K562 (cell line): ENCODE results near the gene ZBTB22. TPM values are rescaled to one million over a fixed set of nuclear protein-coding genes. Genes with fewer than 3 reads are reported as not detected.

Experiments
- AFF1 ChIP-seq, 2 experiments: fragments of 450-650 bp; IDR thresholded peaks; 2 replicates each; pipeline ENCODE4 v1.6.1; 2018; ENCODE audit warnings: mild to moderate bottlenecking in 2 of 2, low read depth in 1 of 2; ENCODE audit not compliant: partially characterized antibody in 2 of 2
- CHD2 ChIP-seq: IDR thresholded peaks from 2 replicates; pipeline ENCODE4 v1.6.1; 2011; ENCODE audit warnings: low read depth, low read length
- GABPB1 ChIP-seq: sonication (generic); formaldehyde crosslinking; IDR thresholded peaks from 2 replicates; pipeline ENCODE4 v1.8.0; 2022; ENCODE audit warnings: mild to moderate bottlenecking, missing genetic modification reagents
- KAT8 ChIP-seq: fragments of 450-650 bp; IDR thresholded peaks from 2 replicates; pipeline ENCODE4 v1.6.1; 2016; ENCODE audit warnings: low read depth, mild to moderate bottlenecking
- MBD2 ChIP-seq: sonication (generic); IDR thresholded peaks from 2 replicates; pipeline ENCODE4 v1.6.1; 2016; ENCODE audit warnings: low read depth, borderline replicate concordance
- NCOR1 ChIP-seq: fragments of 450-650 bp; IDR thresholded peaks from 2 replicates; pipeline ENCODE4 v1.6.1; 2016; ENCODE audit warnings: mild to moderate bottlenecking, moderate library complexity
- PKNOX1 ChIP-seq: fragments of 450-650 bp; IDR thresholded peaks from 2 replicates; pipeline ENCODE4 v1.6.1; 2016
- PTBP1 ChIP-seq: fragments of 200-400 bp; formaldehyde crosslinking; IDR thresholded peaks from 2 replicates; pipeline ENCODE4 v1.6.1; 2017; ENCODE audit warnings: low read depth, low read length
- RBM14 ChIP-seq: fragments of 200-400 bp; formaldehyde crosslinking; IDR thresholded peaks from 2 replicates; pipeline ENCODE4 v1.6.1; 2018; ENCODE audit warnings: low read depth, mild to moderate bottlenecking, low read length, moderate library complexity, borderline replicate concordance; ENCODE audit not compliant: insufficient read depth
- SRF ChIP-seq, 2 experiments: fragments of 250-450, 450-650 bp in 1 of 2; sonication (Bioruptor Pico) in 1 of 2; sonication (generic) in 1 of 2; formaldehyde crosslinking; IDR thresholded peaks; 2 replicates each; pipeline versions ENCODE4 v1.5.0 to v1.5.1; 2020 to 2022; ENCODE audit warnings: mild to moderate bottlenecking in 1 of 2, missing genetic modification reagents in 1 of 2
- TARDBP ChIP-seq: fragments of 450-650 bp; IDR thresholded peaks from 2 replicates; pipeline ENCODE4 v1.6.1; 2016
- TCF3 ChIP-seq: sonication (generic); formaldehyde crosslinking; IDR thresholded peaks from 2 replicates; pipeline ENCODE4 v1.4.0; 2020; ENCODE audit warnings: mild to moderate bottlenecking, missing genetic modification reagents
- THAP7 ChIP-seq: fragments of 250-450 bp; sonication (Bioruptor Pico); IDR thresholded peaks from 2 replicates; pipeline ENCODE4 v1.5.0; 2021
- TOE1 ChIP-seq, 2 experiments: fragments of 450-650 bp in 1 of 2; sonication (generic) in 1 of 2; formaldehyde crosslinking in 1 of 2; IDR thresholded peaks; 2 replicates each; pipeline versions ENCODE4 v1.7.1 to v1.8.0; 2016 to 2022; ENCODE audit warnings: borderline replicate concordance in 2 of 2, mild to moderate bottlenecking in 2 of 2, antibody characterized with exemption in 1 of 2, inconsistent platforms in 1 of 2, low read depth in 1 of 2, missing genetic modification reagents in 1 of 2, moderate library complexity in 1 of 2
- ZNF263 ChIP-seq: sonication (generic); formaldehyde crosslinking; IDR thresholded peaks from 2 replicates; pipeline ENCODE4 v1.8.0; 2022; ENCODE audit warnings: mild to moderate bottlenecking, missing genetic modification reagents, borderline replicate concordance
- ZNF347 ChIP-seq: fragments of 450-650 bp; formaldehyde crosslinking; IDR thresholded peaks from 2 replicates; pipeline ENCODE4 v1.4.0; 2020; ENCODE audit warnings: low read depth, mild to moderate bottlenecking, moderate library complexity
- ZNF512 ChIP-seq: IDR thresholded peaks from 2 replicates; pipeline ENCODE4 v1.6.1; 2016; ENCODE audit warnings: missing genetic modification characterization, missing compliant biosample characterization
- ZNF668 ChIP-seq: fragments of 250-450 bp; sonication (Bioruptor Pico); IDR thresholded peaks from 2 replicates; pipeline ENCODE4 v1.8.0; 2022; ENCODE audit warnings: mild to moderate bottlenecking, inconsistent platforms
- ZSCAN29 ChIP-seq: fragments of 450-650 bp; IDR thresholded peaks from 2 replicates; pipeline ENCODE4 v1.6.1; 2017
- polyA plus RNA-seq, 8 experiments: library from polyadenylated mRNA; depleted of rRNA in 4 of 8; stranded (reverse) in 5 of 8; unstranded in 3 of 8; fragments of >200 nt; fragmentation: Nextera tagmentation in 2 of 8; fragmentation: Illumina TruSeq in 1 of 8; extraction: Ambion mirVana in 2 of 8; extraction: Trizol in 1 of 8; gene quantifications; 2 replicates each; pipeline versions ENCODE4 v1.2.1 to v1.2.3, GENCODE V29; 2011 to 2014; ENCODE audit warnings: inconsistent platforms in 1 of 8, missing spikeins in 1 of 8
- total RNA-seq, 7 experiments: library from RNA; depleted of rRNA in 6 of 7; stranded (reverse); fragments of >200 nt in 6 of 7; fragmentation: Illumina TruSeq in 2 of 7; extraction: Trizol in 2 of 7; gene quantifications; 2 replicates each; pipeline versions ENCODE4 v1.2.1 to v1.2.3, GENCODE V29; 2011 to 2021; ENCODE audit warnings: low replicate concordance in 1 of 7

Gene ZBTB22
- total and polyA plus RNA-seq, 9 of the 15 experiments (the other 6 are each of a cell fraction or from before 2014, with no cell fraction given), result 0.21 to 11.9 (median 7.1) TPM

- 0 out of 2 replicates have a peak, but pooled peaks have one; percentile 38 for TF ChIP-seq RBM14
- no peak for TF ChIP-seq KAT8
- peak; percentile 91 for TF ChIP-seq GABPB1 (CRISPR knock-in tag)
- peak; percentile 61 to 65; a peak in 3 of 4 replicates for TF ChIP-seq SRF (CRISPR knock-in tag; IDR thresholded peaks at IDR 0.05)
- TF ChIP-seq CHD2, result peak; percentile 46
- peak; percentile 85 for TF ChIP-seq PKNOX1
- peak; percentile 65 for TF ChIP-seq ZSCAN29
- TF ChIP-seq AFF1 (IDR thresholded peaks at IDR 0.05; ENCODE audit: low read depth in 1 of 2, partially characterized antibody in 2 of 2), result peak; percentile 49 to 68
- 0 out of 2 replicates have a peak, but pooled peaks have one; percentile 22 for TF ChIP-seq THAP7 (CRISPR knock-in tag)
- TF ChIP-seq NCOR1, result no peak; the same call in none of the 2 replicates
- TF ChIP-seq ZNF263 (CRISPR knock-in tag), result peak; percentile 69
- peak; percentile 95 for TF ChIP-seq TOE1 (IDR thresholded peaks at IDR 0.05; ENCODE audit: borderline replicate concordance)
- no peak for TF ChIP-seq TOE1 (CRISPR knock-in tag; IDR thresholded peaks at IDR 0.05; ENCODE audit: borderline replicate concordance, low read depth)
- TF ChIP-seq ZNF512, result no peak
- 0 out of 2 replicates have a peak, but pooled peaks have one; percentile 15 for TF ChIP-seq ZNF347
- TF ChIP-seq MBD2, result peak; percentile 76; the same call in 1 of the 2 replicates
- peak; percentile 47 for TF ChIP-seq TCF3 (CRISPR knock-in tag)
- TF ChIP-seq PTBP1, result 0 out of 2 replicates have a peak, but pooled peaks have one; percentile 41
- peak; percentile 23; the same call in 1 of the 2 replicates for TF ChIP-seq TARDBP
- TF ChIP-seq ZNF668 (CRISPR knock-in tag), result no peak
These were observed 18.2 kb downstream of the ZBTB22 start (continued) for GRCh38 chr6:33299237-33299944.
